SKM-1 (cell line): ENCODE results near the gene SPP2.

Experiments used
- DNase-seq: peaks from one replicate; lab custom pipeline; 2025; ENCODE audit not compliant: unreplicated experiment; lab: John Stamatoyannopoulos, UW

SPP2 gene, protein sequence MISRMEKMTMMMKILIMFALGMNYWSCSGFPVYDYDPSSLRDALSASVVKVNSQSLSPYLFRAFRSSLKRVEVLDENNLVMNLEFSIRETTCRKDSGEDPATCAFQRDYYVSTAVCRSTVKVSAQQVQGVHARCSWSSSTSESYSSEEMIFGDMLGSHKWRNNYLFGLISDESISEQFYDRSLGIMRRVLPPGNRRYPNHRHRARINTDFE

DNA sequence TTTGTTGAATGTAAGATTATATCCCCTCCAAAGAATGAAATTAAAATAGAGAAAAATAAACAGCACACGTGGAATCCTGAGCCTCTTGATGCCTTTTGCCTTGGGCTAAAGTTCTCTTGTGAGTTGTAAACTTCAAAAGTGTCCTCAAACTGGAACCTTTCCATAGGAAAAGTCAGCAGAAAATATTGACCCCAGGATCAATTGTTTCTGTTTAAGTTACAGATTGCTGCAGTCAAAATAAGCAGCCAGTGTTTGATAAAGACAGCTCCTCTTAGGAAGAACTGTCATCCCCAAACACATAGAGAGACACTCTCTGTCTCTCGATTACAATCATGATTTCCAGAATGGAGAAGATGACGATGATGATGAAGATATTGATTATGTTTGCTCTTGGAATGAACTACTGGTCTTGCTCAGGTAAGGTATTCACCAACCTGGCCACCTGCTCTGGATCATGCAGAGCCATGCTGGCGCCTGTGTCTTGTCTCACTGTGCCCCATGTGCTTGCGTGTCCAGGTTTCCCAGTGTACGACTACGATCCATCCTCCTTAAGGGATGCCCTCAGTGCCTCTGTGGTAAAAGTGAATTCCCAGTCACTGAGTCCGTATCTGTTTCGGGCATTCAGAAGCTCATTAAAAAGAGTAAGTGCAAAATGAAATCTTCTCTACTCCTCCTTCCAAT, at the start of gene SPP2:
Gene SPP2, plus strand, starts transcription at position 248 of the 681 bp plus-strand sequence. Its CDS starts 85 bp downstream, at position 333.
- DNase-seq, result no peak

DNA sequence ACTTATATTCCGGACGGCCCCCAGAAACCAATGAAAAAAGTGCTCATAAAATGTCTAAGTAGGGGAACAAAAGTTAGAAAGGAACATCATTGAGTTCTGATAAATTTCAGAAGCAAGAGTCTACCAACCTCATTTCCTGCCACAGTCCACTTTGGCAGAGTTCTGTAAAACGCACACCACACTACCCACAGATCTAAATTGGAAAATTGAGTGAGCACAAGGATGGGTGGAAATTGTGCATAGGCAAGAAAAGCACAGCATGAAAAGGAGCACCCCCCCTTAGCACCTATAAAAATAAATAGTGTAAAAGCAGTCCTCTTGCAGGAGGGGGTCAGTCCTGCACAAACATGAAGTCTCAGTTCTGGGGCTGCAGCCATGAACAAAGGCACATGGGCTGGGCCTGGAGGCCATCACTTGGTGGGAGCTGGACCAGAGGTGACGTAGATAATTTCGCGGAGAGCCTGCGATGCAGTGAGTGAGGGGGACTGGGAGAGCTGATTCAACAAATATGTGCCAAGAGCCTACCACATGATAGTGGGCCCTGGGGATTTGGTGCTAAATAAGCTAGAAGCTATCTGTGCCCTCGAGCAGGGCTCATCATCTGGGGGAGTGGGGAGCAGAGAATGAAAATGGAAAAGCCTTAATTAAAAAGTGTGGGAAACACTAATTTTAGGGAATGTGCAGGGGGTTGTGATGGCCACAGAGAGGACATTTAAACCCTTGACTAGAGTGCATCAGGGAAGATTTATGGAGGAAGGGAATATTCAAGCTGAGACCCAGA, 48.9 kb upstream of the SPP2 start:
- no peak for DNase-seq

DNA sequence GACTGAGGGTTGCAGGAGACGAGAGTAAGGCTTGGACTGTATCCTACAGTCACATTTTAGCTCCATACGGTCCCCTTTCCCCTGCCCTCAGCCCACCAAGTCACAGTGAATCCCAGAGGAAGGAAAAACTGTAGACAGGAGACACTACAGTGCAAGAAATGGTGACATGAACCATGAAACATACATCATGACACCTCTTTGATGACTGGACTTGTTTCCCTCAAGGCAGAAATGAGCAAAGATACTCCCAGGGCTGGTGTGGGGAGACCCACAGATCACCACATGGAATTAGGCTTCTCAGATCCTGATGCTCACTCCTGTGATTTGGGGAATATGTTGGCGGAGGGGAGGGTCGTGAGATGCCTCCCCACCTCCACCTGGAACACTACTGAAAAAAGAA, 48.2 kb upstream of the SPP2 start:
- no peak for DNase-seq

DNA sequence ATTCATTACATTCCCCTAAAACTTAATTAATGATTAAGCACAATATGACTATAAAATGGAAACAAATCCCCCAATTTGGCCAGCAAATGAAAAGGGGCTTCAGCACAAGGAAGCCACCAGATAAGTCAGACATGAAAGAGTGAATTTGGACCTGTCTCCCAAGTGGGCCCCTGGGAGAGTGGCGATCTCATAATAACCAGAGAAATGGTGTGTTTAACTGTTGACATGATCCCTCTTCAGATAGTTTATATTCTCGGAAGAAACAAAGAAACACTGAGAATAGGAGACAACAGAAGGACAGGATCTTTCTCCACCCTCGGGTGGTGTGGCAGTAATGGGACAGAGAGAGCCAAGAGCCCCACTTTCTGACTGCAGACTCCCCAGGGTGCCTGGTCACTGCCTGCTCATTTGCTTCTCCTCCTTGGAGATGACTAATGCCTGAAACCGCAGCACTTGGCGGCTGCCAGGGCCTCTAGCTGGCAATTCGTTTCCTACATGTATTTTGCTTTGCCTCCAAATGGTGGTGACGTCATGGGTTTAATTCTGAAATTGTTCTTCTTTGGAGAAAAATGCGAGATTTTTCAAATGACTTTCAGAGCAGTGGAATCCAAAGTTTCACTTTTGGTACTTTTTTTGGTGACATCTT, 46.4 kb upstream of the SPP2 start:
- no peak for DNase-seq

DNA sequence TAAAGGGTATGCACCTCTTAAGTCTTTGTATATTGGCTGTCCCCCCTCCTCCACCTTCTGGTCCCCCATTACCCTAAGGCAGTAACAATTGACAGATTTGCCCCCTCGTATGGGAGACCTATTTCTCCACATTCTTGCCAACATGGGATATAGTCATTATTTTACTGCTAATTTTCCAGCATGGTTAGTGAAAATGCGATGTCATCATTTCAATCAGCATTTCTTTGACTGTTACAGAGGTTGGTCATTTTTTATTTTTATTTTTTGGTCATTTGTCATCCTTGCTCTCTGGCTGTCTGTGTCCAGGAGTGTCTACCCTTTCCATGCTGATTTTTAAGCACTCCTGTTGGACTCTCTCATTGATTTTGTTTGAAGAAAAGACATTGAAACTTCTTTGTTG, 45.4 kb upstream of the SPP2 start:
- no peak for DNase-seq

DNA sequence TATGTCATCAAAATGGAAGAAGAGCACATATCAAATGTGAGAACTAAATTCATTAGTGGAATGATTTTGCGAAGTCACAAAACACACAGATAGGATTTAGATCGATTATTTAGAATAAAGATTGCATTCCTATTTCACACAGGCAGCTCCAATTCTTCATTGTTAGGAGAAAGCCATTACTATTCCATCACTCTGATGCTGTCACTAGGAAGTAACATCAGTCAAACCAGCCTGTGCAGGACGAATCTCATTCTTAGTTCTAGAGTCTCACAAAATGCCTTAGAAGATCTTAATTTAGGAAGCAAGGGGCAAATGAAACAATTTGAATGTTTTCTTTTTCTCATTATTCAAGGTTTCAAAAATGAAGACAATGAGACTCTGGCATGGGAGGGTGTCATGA, 44.0 kb upstream of the SPP2 start:
- no peak for DNase-seq

DNA sequence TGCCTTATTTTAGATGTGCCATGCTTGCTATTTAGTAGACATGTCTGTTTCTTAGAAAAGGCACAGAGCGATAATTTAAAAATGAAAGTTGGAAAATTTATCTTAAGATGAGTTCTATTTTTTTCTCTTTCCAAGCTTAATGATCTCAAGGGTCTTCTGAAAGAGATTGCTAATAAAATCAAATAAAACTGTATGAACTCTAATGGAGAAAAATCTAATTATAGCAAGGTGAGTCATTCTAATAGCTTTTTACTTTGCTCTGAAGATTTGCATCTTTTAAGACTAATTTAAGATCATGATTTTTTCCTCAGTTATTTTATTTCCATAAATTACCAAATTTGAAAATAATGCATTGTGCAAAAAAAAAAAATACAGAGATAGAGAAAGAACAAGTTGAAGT, 36.1 kb upstream of the SPP2 start:
- no peak for DNase-seq

DNA sequence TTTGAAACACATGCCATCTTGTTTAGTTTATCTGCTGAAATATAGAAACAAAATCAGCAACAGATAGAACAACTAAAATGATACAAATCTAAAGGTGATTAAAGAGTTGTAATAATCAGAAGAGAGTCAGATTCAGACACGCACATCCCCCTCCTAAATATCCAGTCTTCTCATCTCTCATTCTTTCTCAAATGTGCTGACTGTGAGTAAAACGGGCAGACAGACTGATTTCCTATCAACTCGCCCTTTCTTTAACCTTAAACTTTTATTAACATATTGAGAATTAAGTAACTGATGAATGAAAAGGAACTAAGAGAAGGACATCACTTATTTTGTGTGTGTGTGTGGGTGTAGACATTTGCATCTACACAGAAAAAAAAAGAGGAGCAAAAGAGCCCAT, 34.6 kb upstream of the SPP2 start:
- DNase-seq, result no peak

DNA sequence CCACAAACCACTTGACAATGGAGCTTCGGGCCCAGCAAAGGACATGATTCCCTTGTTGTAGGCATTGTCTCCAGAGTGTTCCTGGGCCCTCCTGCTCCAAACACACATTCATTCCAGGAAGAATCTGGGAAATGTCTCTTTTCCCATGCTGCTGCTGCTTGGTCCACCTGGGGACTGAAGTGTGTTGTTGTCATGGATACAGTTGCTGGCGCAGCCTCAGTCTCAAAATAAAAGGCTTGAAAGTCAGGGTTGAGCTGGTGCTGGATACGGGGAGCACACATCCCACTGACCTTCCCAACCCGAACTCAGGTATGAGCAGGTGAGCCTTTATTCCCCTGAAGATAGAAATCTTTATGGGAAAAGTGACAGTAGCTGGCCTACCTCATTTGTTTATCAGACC, 30.6 kb upstream of the SPP2 start:
- no peak for DNase-seq

DNA sequence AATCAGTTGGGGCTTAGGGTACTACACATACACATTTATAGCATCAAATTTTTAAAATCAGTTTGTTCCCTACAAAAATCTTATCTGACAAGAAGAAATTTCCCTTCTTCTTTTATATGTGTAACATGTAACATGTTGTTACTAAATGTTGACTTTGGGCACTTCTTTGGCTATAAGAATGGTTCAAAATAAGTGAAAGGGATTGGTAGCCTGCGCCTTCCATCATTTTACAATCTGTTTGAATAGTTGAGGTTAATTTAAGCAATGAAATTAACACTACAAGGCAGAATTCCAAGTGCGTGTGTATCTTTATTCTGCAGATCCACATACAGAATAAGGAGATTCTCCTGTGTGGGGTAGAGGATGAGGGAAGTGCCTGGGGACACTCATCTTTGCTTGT, 30.2 kb upstream of the SPP2 start:
- DNase-seq, result no peak

DNA sequence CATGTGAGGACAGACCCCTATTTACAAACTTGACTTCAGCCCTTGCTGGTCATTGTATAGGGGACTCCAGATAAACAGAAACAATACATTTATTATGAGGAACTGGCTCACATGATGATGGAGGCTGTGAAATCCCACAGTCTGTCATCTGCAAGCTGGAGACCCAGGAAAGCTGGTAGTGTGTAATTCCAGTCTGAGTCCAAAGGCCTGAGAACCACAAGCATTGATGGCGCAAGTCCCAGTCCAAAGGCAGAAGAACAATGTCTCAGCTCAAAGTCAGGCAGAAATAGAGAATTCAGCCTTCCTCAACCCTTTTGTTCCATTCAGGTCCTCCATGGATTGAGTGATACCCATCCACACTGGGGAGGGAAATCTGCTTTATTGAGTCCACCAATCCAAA, 28.1 kb upstream of the SPP2 start:
- DNase-seq, result no peak

DNA sequence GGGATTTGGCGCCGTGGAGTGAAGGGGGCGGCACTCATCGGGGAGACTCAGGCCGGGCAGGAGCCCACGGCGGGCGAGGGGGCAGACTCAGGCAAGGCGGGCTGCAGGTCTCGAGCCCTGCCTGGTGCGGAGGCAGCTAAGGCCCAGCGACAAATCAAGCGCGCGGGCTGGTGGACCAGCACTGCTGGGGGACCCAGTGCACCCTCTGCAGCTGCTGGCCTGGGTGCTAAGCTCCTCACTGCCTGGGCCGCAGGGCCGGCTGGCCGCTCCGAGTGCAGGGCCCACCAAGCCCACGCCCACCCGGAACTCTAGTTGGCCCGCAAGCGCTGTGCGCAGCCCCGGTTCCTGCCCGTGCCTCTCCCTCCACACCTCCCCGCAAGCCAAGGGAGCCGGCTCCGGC, 26.2 kb upstream of the SPP2 start:
- DNase-seq, result no peak

DNA sequence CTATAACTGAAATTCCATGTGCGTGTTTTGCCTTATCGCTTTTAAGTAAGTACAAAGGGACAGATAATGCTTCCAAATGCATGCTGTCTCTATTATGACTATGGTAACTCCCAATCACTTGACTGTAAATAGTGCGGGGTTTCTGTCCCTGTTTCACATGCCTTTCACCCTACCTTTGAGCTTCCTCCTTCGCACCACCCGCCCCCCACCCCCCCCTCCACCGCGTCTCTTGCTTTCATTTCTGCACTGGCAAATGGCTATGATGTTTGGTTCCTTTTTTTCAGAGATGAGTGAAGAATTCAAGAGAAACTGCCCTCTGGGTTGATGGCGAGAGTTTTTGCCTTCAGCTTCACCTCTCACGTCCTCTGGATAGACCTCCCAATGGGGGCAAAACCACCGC, 25.0 kb upstream of the SPP2 start:
- DNase-seq, result no peak

DNA sequence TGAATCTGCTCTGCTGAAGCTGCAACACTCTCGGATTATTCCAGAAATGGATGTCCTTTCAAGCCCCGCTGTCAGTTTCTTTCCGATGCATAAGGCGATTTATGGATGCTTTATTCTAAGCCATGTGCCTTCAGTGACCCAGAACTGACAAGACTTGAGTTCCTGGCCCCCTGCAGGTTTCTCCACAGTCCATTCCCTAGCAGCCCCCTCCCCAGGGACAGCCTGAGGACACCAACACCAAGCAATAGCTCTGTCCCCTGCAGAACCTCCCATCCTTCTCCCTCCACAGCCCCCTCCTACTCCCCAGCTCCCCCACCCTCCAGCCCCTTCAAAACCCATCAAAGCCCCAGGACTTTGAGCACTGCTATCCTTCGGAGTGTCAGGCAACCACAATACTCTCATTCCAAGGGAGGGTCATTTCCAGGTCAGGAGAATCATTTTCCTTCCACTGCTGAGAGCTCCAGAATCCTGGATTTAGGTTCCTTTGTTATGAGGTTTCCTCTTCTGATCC, 24.6 kb upstream of the SPP2 start:
- DNase-seq, result no peak

DNA sequence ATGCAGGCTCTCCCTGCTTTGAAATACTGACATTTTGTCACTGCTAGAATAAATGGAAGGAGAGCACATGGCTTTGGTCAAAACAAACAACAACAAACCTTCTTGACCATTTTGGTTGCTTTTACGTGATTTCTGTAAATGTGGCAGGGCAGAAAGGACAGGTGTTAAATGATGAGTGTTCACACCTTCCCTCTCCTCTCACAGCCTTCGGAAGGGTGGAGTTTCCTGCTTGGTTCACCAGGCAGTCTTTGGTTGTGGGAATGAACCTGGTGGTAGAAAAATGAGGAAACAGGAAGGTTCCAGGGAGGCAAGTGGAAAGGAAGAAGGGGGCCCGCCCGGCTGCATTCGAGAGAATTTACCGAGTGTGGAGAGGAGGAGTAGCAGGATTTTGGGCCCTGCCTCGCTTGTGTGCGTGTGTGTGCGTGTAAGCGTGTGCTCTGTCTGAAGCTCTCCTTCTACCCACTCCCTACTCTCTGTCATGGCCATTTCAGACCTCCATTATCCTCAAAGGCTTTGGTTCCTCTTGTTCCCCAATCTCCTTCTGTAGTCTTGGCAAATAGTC, 23.7 kb upstream of the SPP2 start:
- DNase-seq, result no peak

DNA sequence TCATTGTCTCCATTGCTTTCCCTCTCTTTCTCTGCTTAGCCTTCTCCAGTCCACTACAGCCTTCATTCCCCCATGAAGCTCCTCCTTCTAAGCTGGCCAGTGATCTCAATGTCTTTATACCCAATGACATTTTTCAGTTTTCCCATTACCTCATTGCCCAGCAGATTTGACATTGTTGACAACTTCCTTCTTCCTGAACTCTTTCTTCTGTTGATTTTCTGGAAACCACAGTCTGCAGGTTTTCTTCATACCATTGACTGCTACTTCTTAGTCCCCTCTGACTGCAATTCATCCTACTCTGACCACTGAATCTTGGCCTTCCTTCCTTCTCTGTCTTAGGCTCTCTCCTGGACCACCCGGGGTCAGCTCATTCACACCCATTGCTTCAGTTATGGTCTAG, 22.9 kb upstream of the SPP2 start:
- no peak for DNase-seq

DNA sequence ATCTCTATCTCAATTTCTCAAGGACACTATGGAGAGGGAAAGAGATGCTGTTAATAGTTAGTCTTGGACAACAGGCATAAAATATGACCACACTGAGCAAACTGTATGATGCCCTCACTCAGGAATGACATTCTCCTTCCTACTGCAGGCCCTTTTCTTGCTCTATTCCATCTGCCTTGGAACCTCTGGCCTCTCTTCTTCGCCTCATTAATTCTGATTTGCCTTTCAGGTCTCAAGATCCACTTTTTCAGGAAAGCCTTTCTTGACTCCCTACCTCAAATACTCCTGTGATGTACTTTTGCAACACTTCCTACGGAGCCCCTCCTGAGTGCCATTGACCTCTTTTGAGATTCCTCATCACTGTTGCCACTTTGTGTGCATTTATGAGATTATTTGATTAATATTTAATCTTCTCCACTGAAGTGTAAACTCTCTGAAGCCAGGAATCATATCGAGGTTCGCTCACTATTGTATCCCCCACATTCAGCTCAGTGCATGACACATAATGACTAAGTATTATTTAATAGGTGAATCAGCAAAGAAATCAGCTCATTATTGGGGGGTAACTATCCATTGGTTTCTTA, 21.3 kb upstream of the SPP2 start:
- DNase-seq, result no peak

DNA sequence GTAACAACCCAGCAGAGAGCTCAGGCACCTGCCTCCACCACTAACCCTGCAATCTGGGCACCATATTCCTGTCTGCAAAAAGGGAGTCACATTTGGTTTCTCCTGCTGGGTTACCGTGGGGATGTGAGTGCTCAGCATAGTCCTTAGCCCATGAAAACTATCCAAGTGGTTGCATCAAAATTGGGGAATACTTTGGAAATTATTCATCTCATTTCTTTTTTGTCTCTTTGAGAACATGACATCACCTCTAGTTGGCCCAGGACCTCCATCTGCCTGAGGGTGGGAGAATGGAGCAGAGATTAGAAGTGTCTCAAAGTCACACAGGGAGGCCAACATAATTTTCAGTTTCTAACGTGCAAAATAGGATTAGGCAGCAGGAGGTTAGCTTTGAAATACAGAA, 19.3 kb upstream of the SPP2 start:
- DNase-seq, result no peak

DNA sequence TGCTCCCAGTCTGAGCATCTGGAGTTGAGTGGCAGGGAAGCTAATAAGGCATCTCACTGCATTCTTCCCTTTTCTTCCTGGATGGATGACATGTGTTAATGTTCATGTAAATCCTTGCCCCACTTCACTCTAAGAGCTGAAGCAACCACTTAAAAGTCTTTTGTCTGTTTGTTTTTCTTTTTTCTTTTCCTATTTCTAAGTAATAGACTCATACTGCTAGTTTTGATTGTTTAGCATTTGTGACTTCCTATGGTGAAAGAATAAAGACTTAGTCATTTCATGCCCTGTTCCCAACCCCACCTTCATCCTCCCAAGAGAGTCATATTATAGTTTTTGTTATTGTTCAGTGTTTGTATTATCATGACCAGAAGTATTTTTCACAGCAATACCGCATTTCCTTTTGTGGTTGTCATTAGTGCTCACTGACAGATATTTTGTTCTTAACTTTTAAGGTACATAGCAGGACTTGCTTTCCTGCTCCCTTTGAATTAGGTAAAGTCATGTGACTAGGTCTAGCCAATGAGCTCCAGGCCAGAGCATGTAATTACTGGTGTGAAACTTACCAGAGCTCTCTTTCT, 18.1 kb upstream of the SPP2 start:
- DNase-seq, result no peak

DNA sequence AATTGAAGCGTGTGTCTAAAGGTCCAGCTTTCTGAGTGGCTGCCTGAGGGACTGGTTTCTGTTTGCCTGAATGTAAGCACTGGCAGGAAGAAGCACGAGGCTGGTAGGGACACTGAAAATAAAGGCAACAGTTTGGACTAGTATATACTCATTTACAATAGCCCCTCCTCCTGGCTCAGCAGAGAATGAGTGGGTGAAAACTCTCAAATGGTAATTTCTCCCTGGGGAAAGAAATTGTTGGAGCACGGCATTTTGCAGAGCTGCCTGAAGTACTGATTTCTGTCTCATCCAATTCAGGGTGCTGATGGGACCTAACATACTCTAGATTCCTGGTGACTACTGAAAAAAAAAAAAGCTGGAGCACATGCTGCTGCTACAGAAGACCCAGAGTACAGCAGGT, 17.3 kb upstream of the SPP2 start:
- no peak for DNase-seq

DNA sequence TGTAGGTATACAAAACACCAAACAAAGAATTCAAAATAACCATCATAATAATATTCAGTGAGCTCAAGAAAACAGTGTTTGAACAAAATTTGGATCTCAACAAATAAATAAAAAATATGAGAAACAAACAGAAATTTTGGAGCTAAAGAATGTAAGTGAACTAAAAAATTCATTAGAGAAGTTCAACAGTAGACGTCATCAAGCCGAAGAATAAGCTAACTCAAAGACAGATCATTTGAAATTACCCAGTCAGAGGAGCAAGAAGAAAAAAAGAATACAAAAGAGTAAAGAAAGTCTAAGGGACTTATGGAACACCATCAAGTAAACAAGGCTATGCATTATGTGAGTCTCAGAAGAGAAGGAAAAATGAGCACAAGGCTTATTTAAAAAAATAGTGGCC, 16.6 kb upstream of the SPP2 start:
- DNase-seq, result no peak
